ENCODE results near the gene SPINK2.
A peak's percentile ranks its signal among the peaks of the same experiment; 100 is the strongest.

SPINK2 gene

DNA sequence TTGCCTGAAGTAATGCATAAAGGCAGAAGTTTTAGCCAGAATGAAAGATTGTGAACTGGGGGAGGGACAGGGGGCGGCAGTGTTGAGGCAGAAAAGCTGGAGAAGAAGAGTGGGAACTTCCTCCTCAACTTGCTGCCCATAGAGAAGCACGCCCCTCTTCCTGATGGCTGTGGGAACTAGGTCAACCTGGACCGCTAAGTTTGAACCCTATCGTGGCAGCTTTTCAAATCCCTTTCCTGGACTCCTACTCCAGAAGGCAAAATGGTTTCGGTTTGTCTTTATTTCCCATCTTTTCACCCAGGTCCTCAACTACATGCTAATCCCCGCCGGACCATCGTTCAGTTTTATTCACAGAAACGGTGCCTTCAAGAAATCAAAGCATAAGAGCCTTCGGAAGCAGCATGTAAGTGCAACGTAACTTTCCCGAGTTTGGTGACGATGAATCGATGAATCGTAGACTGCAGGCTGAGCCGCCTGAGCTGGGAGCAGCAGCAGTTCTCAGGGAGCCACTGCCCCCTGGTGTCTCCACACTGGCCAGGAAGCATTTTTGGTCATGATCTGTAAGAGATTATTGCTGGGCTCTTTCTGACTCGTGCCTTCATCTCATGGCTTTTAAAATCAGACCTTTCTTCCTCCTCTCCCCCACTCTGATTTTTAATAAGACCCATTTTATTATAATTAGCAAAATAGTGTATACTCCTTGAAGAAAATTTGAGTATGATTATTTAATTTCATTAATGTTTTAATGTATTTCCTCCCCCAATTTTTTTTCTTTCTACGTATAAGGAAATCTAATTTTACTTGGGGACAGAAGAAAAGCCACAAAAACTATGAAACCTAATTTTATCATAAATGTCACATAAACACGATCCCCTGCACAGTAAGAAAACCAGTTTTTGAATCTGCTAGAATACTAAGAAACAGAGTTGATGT lies 21.4 kb downstream of the SPINK2 start:
- DNase-seq (ENCODE audit: low read depth) = peak; percentile 33

DNA sequence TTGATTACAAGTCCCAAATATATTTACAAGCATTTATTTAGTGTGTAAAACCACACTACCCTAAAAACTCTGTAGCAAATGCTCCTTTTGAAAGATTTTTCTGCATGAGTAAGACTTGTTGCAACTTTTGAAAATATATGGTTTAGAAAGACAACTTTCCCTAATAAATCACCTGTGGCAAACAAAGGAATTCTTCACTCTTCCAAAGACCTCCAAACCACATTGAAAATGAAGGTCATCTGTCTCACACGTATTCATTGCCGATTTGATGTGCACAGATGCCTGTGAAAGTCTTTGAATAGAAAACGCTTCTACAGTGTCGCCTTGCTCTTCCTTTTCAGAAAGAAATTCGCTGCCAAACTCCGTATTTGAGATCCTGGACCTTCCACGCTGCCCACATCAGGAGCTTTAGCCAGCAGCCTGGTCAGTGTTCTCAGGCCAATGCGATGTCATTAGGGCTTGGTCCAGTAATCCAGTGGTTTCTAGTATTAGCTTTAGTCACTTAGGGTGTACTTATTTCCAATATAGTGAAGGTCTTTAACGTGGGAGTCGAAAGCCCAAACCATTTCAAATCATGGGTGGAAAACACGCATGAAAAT lies 22.2 kb downstream of the SPINK2 start:
- no peak for DNase-seq (ENCODE audit: low read depth)

DNA sequence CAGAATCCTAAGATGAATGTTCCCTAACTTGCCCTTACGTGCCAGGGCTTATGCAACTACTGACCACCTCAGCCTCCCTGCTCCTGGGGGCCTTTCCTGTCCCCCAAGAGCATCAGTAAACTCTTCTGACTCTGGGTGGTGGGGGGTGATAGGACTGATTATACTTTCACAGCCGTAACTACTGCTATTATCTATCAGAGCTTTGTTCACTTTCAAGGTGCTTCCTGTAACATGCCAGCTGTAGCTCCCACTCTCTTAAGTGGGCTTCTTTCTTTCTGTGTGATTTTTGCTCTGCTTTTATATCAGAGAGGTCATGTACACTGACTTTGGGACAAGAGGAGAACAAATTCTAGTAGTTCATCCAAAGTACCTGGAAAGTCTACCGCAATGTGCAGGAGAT lies 25.3 kb downstream of the SPINK2 start:
- no peak for DNase-seq (ENCODE audit: low read depth)

DNA sequence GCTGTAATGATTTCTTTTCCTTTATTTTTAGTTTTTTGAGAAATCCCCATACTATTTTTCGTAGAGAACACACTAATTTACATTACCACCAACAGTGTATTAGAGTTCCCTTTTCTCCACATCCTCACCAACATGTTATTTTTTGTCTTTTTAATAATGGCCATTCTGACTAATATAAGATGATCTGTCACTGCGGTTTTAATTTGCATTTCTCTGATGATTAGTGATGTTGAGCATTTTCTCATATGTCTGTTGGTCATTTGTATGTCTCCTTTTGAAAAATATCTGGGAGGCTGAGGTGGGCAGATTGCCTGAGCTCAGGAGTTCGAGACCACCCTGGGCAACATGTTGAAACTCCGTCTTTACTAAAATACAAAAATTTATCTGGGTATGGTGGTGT lies 30.2 kb downstream of the SPINK2 start:
- DNase-seq (ENCODE audit: low read depth) = no peak

DNA sequence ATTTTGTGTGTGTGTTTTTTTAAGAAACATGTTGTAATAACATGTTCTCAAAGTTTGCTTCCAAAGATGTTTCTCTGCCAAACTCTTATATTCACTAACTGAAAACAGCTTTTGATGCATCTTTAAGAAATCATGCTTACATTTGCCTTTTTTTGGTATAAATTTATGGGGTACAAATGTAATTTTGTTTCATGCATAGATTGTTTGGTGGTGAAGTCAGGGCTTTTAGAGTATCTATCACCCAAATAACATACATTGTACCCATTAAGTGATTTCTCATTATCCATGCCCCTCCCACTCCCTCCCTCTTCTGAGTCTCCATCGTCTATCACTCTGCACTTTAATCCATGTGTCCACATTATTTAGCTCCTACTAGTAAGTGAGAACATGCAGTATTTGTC lies 30.8 kb downstream of the SPINK2 start:
- no peak for DNase-seq (ENCODE audit: low read depth)

DNA sequence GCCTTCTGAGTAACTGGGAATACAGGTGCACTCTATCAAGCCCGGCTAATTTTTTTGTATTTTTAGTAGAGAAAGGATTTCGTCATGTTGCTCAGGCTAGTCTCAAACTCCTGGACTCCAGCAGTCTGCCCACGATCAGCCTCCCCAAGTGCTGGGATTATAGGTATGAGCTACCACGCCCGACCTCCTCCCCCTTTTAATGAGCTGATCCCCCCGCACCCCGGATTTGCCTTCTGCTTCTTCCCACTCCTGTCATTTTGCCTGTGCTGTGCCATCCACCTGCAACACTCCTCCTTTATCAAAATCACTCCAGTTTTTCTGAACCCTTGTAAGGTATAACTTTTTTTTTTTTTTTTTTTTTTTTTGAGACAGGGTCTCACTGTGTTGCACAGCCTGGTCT lies 33.4 kb downstream of the SPINK2 start:
- no peak for DNase-seq (ENCODE audit: low read depth)

DNA sequence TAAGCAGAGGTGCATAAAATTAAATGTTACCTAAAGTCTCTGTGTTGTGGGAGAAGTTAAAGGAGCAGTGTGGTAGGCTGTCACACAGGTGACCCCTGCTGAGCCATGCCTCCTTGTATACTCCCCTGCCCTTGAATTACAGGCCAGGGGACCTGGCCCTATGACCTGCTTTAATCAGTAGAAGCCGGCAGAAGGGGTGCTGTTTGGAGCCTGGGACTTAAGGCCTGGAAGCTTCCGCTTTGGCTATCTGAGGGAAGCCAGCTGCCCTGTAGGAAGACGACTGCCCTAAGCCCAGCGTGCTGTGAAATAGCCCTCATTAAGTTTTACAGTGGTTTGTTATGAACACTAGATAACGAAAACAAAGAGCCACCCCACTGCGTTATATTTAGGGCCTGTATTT lies 34.1 kb downstream of the SPINK2 start:
- DNase-seq (ENCODE audit: low read depth) = no peak

DNA sequence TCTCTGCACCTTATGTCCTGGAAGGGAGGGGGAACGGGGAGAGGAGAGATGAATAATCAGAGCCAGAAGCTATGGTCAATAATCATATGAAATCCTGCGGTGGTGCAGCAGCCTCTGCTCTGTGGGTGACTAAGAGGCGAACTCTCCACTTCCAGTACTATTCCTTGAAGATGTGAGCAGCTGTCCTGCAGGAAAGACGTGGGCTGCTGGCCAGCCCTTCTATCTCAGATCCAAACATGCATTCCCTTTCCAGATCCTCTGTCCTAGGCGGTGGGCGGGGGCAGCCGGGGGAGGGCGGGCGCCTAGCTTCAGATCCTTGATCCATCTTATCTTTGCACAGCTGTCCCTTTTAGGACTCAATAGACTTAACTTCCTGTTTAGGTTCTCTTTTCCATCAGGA lies 34.5 kb downstream of the SPINK2 start:
- peak; percentile 17 for DNase-seq (ENCODE audit: low read depth)

DNA sequence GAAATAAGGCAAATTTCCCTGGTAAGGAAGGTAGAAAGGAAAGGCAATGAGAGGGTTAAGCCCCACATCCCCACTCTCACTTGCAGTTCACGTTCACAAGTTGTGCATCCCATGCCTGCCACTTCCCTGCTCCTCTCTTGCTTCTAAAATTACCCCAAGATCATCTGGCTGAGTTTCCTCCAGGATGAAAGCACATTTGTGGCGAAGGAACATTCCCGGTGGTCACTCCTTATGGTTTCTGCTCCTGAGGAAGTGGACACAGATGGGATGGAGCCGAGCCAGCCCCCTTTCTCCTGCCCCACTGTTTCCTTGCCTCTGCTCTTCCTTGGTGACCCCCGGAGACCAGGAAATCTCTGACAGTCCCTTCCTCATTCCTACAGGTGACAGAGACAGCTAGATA lies 37.5 kb downstream of the SPINK2 start:
- DNase-seq (ENCODE audit: low read depth) = no peak

DNA sequence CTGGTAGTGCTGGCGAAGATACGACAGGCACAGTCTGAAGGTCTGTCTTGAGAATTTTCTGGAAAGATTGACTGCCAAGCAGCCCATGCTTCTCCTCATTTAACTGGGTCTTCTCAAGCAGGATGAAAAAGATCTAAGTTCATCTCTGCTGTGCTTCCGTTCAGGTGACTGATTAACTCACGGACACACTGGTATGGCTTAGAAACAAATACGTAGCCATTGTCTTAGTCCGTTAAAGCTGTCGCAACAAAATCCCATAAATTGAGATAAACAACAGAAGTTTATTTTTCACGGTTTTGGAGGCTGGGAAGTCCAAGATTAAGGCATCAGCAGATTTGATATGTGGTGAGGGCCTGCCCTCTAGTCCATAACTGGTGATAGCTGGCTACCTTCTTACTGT lies 39.5 kb downstream of the SPINK2 start:
- no peak for DNase-seq (ENCODE audit: low read depth)

DNA sequence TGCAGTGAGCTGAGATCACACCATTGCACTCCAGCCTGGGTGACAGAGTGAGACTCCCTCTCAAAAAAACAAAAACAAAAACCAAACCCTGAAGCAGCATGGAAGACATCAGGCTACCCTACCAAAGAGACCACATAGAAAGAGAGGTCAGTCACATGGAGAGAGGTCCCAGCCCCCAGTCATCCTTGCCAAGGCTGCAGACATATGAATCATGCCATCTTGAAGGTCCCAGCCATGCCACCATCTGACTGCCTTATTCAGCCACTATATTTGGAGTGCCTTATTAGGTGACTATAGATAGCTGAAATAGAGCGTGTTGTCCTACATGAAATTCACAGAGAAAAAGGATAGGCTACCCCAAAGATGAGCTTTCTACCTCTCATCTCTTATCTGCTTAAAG lies 48.2 kb downstream of the SPINK2 start:
- no peak for DNase-seq (ENCODE audit: low read depth)

DNA sequence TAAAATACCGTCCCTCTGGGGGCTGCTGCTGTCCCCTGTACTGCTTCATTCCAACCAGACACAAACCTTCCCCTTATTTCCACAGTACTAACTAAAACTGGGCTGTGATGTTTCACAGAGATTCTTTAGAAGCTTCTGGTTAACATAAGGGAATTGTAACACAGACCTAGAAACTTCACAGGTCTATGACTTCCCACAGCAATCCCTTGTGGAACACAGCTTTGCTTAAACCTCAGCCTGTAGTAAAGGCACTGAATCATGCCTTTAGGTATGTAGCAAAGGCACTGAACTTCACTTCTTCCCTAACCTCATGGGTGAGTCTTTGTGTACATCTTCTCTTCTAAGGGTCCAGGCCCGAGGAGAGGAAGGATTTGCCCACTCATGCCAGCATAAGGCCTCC lies 49.4 kb downstream of the SPINK2 start:
- no peak for DNase-seq (ENCODE audit: low read depth)

DNA sequence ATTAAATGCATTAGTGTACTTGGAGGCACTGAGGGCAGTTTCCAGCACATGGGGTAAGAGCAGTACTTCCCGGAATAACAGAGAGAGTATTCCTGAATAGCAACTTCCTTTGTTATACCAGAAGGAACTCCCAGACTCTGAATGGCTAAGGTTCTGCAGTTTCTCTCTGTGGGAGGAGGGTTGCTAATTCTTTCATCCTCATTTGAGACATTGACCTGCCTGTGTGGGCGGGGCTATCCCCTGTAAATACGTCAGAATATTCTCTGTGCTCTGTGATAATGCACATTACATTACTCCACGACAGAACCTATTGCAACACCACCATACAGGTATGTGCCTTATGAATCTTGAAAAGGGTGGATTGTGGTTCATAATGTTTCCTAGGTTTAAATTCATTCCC lies 52.7 kb downstream of the SPINK2 start:
- no peak for DNase-seq (ENCODE audit: low read depth)

DNA sequence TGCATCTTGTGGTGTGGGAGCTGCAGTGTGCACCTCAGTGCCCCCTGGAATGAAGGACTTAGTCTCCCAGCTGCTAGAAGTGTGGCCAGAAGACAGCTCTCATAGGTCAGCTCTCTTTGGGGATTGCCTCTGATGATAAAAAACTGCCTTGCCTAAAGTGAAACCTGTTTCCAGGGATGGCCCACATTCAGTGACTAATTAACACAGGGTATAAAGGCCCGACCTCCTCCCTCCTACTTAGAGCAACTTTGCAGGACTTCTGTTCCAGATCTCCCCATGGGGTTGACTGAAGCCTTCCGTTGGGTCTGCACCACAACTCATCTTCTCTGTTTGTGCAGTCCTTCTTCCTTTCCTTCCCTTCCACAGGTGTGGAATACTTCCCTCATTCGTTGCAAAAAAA lies 53.2 kb downstream of the SPINK2 start:
- DNase-seq (ENCODE audit: low read depth) = no peak

DNA sequence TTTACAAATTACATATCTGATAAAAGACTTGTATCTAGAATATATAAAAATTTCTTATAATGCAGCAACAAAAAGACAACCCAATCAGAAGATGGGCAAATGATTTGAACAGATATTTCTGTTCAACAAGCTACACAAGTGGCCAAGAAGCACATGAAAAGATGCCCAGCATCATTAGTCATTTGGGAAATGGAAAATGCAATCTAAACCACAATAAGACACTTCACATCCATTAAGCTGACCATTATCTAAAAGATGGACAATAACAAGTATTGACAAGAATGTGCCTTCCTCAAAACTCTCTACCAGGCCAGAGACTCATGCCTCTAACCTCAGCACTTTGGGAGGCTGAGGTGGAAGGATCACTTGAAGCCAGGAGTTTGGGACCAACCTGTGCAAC lies 53.9 kb downstream of the SPINK2 start:
- no peak for DNase-seq (ENCODE audit: low read depth)

DNA sequence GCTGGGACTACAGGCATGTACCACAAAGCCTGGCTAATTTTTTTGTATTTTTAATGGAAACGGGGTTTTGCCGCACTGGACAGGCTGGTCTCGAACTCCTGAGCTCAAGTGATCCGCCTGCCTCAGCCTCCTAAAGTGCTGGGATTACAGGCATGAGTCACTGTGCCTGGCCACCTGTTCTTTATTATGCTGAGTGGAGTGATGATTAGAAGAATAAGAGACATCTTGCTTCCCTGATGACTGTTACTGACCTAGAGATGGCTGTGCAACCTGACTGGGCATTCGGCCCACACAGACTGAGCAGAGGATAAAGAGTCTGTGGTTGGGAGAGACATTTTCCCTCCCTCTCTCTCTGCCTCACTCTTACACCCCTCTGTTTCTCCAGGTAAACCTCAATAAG lies 56.7 kb downstream of the SPINK2 start:
- no peak for DNase-seq (ENCODE audit: low read depth)

DNA sequence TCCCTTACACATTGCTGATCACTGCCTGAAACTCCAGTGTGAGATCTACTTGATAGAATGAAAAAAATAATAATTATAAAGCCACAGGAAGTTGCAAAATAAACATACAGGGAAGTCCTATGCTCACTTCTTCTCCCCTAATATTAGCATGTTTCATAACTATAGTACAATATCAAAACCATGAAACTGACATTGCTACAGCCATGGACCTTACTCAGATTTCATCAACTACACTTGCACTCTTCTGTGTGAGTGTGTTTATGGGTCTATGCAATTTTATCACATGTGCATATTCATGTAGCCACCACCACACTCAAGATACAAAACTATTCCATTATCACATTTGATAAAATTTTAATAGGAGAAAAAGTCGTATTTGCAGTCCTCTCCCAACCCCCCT lies 57.3 kb downstream of the SPINK2 start:
- no peak for DNase-seq (ENCODE audit: low read depth)

DNA sequence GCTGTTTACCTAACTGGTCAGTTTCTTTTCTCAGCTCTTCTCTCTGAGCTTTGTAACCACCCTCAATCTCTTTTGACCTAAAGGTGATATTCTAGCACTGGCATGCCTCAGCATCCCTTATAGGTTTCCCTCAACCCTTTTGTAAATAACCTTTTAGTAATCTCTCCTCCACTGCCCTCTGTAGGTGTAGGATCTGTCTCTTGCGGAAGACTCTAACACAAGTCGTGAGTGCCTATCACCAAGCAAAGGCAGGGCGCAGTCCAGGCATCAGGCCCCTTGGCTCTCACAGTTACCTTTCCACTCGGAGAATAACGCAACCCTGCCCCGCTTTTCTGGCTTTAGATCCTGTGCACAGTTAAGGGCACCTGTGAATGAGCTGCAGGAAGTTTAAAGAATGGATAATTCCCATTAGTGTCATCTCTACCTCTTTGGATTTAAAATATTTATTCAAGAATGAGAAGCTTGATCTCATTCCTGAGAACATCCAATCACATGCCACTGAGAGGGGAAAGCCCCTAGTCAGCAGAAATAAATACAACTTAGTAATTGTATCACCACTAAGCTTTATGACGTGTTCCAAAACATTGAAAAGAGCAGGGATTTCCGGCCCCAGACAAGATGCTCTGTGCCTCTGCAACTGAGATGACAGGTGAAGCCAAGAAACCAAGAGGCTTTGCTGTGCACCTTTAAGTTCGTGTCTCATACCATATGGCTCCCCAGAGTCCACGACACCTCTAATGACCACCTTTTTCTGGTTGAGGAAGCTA lies 58.8 kb downstream of the SPINK2 start:
- no peak for DNase-seq (ENCODE audit: low read depth)

DNA sequence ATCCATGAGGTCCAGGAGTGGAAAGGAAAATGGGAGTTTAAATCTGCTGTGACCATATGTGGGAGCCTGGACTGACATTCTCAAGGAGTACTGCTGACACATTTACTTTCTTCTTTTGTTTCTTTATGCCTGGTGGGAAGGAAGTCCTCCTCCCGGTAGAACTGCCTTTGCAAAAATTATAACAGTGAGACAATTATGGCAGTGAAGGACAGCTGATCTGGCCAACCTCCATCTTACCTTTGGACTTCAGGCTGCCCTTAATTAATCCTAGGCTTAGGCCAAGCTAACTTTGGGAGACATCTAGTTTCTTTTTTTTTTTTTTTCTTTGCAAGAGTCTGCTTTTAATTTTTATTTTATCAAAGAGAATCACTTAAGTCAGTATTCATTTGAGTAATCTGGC lies 61.3 kb downstream of the SPINK2 start:
- no peak for DNase-seq (ENCODE audit: low read depth)

Measured in GM04503 (cell line).